IPS-15b (cell line): ENCODE data around the gene OR2A1.
"Not testable (repeated sequence)": the region's sequence is repeated elsewhere in the genome, so short reads cannot be mapped to it uniquely, and the experiment has no call there.

Experiments
- H3K27me3 ChIP-seq: one replicate; pipeline ENCODE4 v1.6.1; 2013; ENCODE audit warnings: low read length; ENCODE audit not compliant: control insufficient read depth, insufficient read depth
- H3K36me3 ChIP-seq: one replicate; pipeline ENCODE4 v1.6.1; 2013; ENCODE audit warnings: low read length; ENCODE audit not compliant: control insufficient read depth, insufficient read depth
- H3K4me1 ChIP-seq: one replicate; pipeline ENCODE4 v1.6.1; 2013; ENCODE audit warnings: mild to moderate bottlenecking, low read length; ENCODE audit not compliant: control insufficient read depth, insufficient read depth
- H3K4me3 ChIP-seq: one replicate; pipeline ENCODE4 v1.5.1; 2013; ENCODE audit warnings: low read depth, low read length
- H3K9ac ChIP-seq: one replicate; pipeline ENCODE4 v1.6.1; 2013; ENCODE audit warnings: low read depth, mild to moderate bottlenecking, low read length
- H3K9me3 ChIP-seq: one replicate; pipeline ENCODE4 v1.6.1; 2013; ENCODE audit warnings: mild to moderate bottlenecking, low read length; ENCODE audit not compliant: control insufficient read depth, insufficient read depth

Gene OR2A1

DNA sequence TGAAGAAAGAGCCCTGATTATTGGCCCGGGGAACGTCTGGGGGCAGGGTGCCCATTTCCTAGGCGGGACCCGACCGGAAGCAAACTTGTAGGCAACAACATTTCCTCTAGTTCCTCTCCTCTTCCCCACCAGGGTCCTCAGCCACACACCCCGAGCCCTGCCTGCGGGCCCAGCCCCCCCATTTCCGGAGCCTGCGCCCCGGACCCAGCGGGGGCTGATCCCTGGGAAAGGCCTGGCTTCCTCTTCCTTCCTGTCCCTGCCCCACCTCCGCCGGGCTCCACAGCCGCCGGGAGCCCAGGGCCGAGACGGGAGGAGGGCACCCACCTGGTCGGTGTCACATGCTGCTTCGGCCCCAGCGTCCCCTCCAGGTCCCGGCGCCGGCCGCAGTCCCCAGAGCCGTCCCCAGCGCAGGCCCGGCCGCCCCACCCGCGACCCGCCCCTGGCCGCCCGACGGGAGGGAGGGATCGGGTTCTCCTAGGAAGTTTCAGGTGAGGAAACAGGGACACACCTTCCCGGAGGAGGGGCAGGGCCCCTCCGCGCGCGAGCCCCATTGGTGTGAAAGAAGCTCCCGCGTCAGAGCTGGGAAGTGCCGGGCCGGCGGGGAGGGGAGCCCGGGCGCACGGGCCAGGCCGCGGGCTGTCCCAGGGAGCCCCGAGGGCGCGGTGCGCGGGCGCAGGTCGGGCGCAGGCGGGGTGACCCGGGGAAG lies 18.3 kb upstream of the OR2A1 start:
- not testable (repeated sequence) for H3K4me1 ChIP-seq, H3K36me3 ChIP-seq, H3K9me3 ChIP-seq, H3K4me3 ChIP-seq, H3K9ac ChIP-seq, H3K27me3 ChIP-seq

- H3K9ac ChIP-seq, H3K9me3 ChIP-seq, H3K27me3 ChIP-seq, H3K4me3 ChIP-seq, H3K36me3 ChIP-seq, H3K4me1 ChIP-seq: not testable (repeated sequence)
Observed at GRCh38 chr7:144302578-144303303, 9.5 kb upstream of the OR2A1 start.

GRCh38 chr7:144303607-144304006 lies 8.6 kb upstream of the OR2A1 start:
- H3K4me1 ChIP-seq, H3K4me3 ChIP-seq, H3K9me3 ChIP-seq, H3K9ac ChIP-seq, H3K36me3 ChIP-seq, H3K27me3 ChIP-seq: not testable (repeated sequence)

- not testable (repeated sequence) for H3K4me1 ChIP-seq, H3K4me3 ChIP-seq, H3K9ac ChIP-seq, H3K27me3 ChIP-seq, H3K9me3 ChIP-seq, H3K36me3 ChIP-seq
Observed at GRCh38 chr7:144305156-144305555, 7.1 kb upstream of the OR2A1 start.

DNA sequence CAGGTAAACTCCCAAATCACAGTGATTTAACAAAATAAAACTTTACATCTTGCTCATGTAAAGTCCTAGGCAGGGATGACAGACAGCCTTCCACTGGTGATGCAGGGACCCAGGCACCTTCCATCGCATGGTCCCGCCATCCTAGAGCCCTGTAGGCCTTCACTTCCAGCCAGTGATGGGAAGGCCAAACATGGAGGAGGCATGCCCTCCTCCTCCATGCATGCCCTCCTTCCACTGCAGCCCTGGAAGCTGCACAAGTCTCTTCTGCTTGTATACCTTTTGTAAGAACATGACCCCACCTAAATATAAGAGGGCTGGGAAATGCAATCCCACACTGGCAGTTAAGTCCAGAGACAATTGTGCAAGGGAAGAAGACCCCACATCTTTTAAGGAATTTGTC lies 2.5 kb upstream of the OR2A1 start:
- H3K36me3 ChIP-seq, H3K27me3 ChIP-seq, H3K9me3 ChIP-seq: not testable (repeated sequence)

GRCh38 chr7:144311218-144311617 lies 1.0 kb upstream of the OR2A1 start:
- H3K4me1 ChIP-seq, H3K9ac ChIP-seq, H3K9me3 ChIP-seq, H3K36me3 ChIP-seq, H3K4me3 ChIP-seq, H3K27me3 ChIP-seq: not testable (repeated sequence)

More for the DNA sequence above, 2.5 kb upstream of the OR2A1 start:
- H3K4me3 ChIP-seq, H3K9ac ChIP-seq, H3K4me1 ChIP-seq: not testable (repeated sequence)

DNA sequence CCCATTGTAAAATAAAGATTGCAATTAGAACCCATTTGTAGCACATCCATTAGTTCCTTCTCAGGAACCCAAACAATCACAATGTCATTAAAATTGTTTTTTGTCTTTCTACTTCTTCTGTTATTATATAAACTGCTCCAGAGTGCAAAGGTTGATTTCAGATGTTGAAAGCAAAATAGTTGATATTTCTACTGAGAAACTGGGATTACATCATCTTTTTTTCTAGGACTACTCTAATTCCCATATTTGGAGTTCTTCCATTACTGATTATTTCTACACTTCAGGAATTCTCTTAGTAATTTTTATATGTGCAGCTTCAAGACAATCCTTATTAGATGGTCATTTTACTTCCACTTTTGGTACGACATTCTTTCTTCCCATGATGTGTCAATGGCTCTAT lies 5.3 kb downstream of the OR2A1 start:
- not testable (repeated sequence) for H3K36me3 ChIP-seq, H3K4me1 ChIP-seq, H3K9me3 ChIP-seq, H3K4me3 ChIP-seq, H3K9ac ChIP-seq, H3K27me3 ChIP-seq

DNA sequence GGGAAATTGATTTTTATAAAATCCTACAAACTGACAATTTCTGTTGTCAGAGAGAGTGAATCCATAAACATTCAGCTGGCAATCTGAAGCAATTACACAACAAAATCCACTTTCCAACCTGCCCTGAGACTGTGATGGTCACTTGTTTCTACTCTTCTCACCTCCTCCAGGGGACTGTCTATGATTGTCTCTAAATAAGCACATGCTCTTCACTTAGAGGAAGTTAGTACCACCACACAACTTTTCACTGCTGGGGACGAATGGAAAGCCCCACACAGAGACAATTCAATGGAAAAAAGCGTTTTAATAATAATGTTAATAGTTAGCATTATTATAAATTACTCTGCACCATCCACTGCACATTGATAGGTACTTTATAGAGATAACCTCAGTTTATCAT lies 7.3 kb downstream of the OR2A1 start:
- not testable (repeated sequence) for H3K36me3 ChIP-seq, H3K27me3 ChIP-seq, H3K9me3 ChIP-seq, H3K9ac ChIP-seq, H3K4me1 ChIP-seq, H3K4me3 ChIP-seq

- not testable (repeated sequence) for H3K4me1 ChIP-seq, H3K9me3 ChIP-seq, H3K36me3 ChIP-seq, H3K4me3 ChIP-seq, H3K27me3 ChIP-seq, H3K9ac ChIP-seq
Observed at GRCh38 chr7:144321677-144322206, 9.5 kb downstream of the OR2A1 start.

DNA sequence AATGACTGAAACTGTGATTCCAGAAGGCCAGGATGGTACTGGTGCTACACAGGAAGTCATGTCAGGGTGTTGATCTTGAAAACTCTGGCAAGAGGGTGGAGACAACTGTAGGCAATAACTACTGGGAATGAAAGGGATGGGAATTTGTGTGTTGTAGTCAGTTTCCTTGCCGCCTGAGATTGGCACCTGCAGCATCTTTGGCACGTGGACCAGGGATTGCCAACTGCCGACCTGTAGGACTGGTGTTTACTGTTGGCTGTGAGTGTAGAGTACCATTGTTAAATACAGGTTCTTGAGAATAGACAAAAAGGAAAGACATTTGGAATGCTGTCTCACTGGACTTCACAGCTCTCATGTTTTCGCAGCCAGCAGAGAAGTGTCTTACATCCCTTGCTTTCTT lies 11.1 kb downstream of the OR2A1 start:
- H3K9ac ChIP-seq, H3K9me3 ChIP-seq, H3K4me1 ChIP-seq, H3K27me3 ChIP-seq, H3K36me3 ChIP-seq, H3K4me3 ChIP-seq: not testable (repeated sequence)

- H3K4me1 ChIP-seq, H3K36me3 ChIP-seq, H3K4me3 ChIP-seq, H3K9me3 ChIP-seq, H3K9ac ChIP-seq, H3K27me3 ChIP-seq: not testable (repeated sequence)
Observed at GRCh38 chr7:144325868-144326267, 13.6 kb downstream of the OR2A1 start.

GRCh38 chr7:144330044-144330443 lies 17.8 kb downstream of the OR2A1 start:
- H3K9me3 ChIP-seq, H3K4me1 ChIP-seq, H3K9ac ChIP-seq, H3K36me3 ChIP-seq, H3K4me3 ChIP-seq, H3K27me3 ChIP-seq: not testable (repeated sequence)
